Activated B cell treated with CpG ODN at 0.5 μM for 24 hours (primary cell): ENCODE measurements around the gene TBC1D9B. TPM values are rescaled to one million over a fixed set of nuclear protein-coding genes. Genes with fewer than 3 reads are reported as not detected.

Source experiments
- ATAC-seq: fragments of 200-7000 bp; cut with Tn5 transposase; one replicate; pipeline ENCODE4 v1.10.0; 2021; ENCODE audit warnings: low read depth, mild to moderate bottlenecking, moderate library complexity
- CTCF ChIA-PET: fragments of 350-600 bp; sonication (Branson Sonifier 250); formaldehyde crosslinking; loops from one replicate; lab custom pipeline; 2021; ENCODE audit warnings: antibody characterized with exemption; lab: Charles Lee
- POLR2A ChIA-PET: fragments of 350-600 bp; sonication (Branson Sonifier 250); formaldehyde crosslinking; loops from one replicate; lab custom pipeline; 2021; ENCODE audit warnings: antibody characterized with exemption; lab: Charles Lee
- DNase-seq: peaks from one replicate; pipeline ENCODE4 v3.0.0; 2022
- H3K27ac Mint-ChIP-seq: one replicate; pipeline ENCODE4 v1.8.0; 2020; ENCODE audit warnings: mixed read lengths
- H3K27me3 Mint-ChIP-seq: one replicate; pipeline ENCODE4 v1.8.0; 2021; ENCODE audit warnings: mixed read lengths
- H3K36me3 Mint-ChIP-seq: one replicate; pipeline ENCODE4 v1.8.0; 2021; ENCODE audit warnings: low read depth, mixed read lengths
- H3K4me1 Mint-ChIP-seq: one replicate; pipeline ENCODE4 v1.8.0; 2021; ENCODE audit warnings: mixed read lengths
- H3K4me3 Mint-ChIP-seq: one replicate; pipeline ENCODE4 v1.8.0; 2020; ENCODE audit warnings: mild to moderate bottlenecking, mixed read lengths
- H3K9me3 Mint-ChIP-seq: one replicate; pipeline ENCODE4 v1.8.0; 2020; ENCODE audit warnings: mixed read lengths
- intact Hi-C: fragments of 100-400 bp; cut with micrococcal nuclease; formaldehyde crosslinking; loops from one replicate; pipeline ENCODE4 v1.15.1; 2024
- total RNA-seq: library from RNA; stranded (reverse); gene quantifications from 2 replicates; pipeline ENCODE4 v1.2.3, GENCODE V29; 2022
- TF ChIP-seq, protein P1 (sequence below): fragments of 200-600 bp; IDR thresholded peaks from one replicate; pipeline ENCODE4 v1.8.0; 2022; ENCODE audit warnings: antibody characterized with exemption, mild to moderate bottlenecking

The TBC1D9B gene
- total RNA-seq, 1 donor from 2014 or later, result 117 TPM

DNA sequence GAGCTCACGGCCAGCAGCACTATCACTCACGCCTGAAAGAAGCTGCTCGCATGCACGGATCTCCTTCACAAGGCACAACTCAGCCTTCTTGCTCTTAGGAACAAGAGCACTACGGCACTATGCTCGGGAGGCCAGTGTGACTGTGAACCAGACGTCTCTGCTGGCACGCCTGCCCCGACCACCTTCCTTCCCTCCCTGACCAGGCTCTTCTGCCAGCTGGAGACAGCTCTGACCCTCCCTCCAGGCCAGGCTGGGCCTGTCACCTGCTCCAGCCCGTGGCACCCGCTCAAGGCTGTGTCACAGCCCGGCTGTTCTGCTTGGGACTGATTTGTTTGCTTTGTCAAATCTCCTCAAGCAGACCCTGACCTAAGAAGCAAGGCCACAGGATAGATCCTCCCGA is 7.0 kb downstream of the TBC1D9B start:
- ATAC-seq, result no peak
- Mint-ChIP-seq H3K27me3 (no peaks in the 10 kb centered on the region), H3K9me3 (no peaks in the 10 kb centered on the region), H3K36me3 (peaks cover 63% of the 10 kb centered on the region), H3K27ac (no peak overlapping the region), H3K4me1 (peaks cover 6% of the 10 kb centered on the region), H3K4me3 (no peak overlapping the region)
- ChIA-PET CTCF (no interaction called here), POLR2A (no interaction called here)
- no peak for DNase-seq
- intact Hi-C loops, result loop anchor here (10.0 kb wide), 1 partner anchor 206 kb away; the partner anchor contains the start of gene CANX
- TF ChIP-seq, protein P1, sequence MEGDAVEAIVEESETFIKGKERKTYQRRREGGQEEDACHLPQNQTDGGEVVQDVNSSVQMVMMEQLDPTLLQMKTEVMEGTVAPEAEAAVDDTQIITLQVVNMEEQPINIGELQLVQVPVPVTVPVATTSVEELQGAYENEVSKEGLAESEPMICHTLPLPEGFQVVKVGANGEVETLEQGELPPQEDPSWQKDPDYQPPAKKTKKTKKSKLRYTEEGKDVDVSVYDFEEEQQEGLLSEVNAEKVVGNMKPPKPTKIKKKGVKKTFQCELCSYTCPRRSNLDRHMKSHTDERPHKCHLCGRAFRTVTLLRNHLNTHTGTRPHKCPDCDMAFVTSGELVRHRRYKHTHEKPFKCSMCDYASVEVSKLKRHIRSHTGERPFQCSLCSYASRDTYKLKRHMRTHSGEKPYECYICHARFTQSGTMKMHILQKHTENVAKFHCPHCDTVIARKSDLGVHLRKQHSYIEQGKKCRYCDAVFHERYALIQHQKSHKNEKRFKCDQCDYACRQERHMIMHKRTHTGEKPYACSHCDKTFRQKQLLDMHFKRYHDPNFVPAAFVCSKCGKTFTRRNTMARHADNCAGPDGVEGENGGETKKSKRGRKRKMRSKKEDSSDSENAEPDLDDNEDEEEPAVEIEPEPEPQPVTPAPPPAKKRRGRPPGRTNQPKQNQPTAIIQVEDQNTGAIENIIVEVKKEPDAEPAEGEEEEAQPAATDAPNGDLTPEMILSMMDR, result no peak

DNA sequence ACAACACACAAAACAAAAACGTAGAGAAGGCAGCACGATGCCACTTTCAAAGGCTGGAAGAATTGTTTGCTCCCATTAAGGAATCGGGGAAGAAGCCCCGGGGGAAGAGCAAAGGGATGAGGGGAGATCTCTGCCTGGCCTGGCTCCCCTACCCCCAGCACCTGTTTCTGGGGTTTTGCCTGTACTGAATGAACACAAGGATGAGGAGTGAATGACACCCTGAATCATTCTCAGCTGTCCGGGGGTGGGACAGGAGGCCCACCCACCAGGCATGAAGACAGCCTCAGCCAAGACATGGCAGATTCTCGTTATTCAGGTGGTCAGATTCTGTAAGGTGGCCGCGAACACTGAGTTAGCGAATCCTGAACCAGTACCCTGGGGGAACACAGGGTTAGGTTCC is 7.5 kb downstream of the TBC1D9B start:
- Mint-ChIP-seq H3K4me3 (no peak overlapping the region), H3K9me3 (no peaks in the 10 kb centered on the region), H3K27me3 (no peaks in the 10 kb centered on the region), H3K36me3 (peaks cover 67% of the 10 kb centered on the region), H3K27ac (no peak overlapping the region), H3K4me1 (peaks cover 4% of the 10 kb centered on the region)
- POLR2A ChIA-PET, result interaction anchor here (0.5 kb wide), 1 partner anchor 147 kb away, joined by 11 read pairs; no protein-coding TSS in a partner anchor
- intact Hi-C loops, result loop anchor here (10.0 kb wide), 1 partner anchor 205 kb away; the partner anchor contains the start of gene CANX
- ATAC-seq (no peak), DNase-seq (no peak)
- TF ChIP-seq, protein P1, result no peak
- CTCF ChIA-PET, result interaction anchor here (0.9 kb wide), 1 partner anchor 75 kb away, joined by 3 read pairs; no protein-coding TSS in a partner anchor

DNA sequence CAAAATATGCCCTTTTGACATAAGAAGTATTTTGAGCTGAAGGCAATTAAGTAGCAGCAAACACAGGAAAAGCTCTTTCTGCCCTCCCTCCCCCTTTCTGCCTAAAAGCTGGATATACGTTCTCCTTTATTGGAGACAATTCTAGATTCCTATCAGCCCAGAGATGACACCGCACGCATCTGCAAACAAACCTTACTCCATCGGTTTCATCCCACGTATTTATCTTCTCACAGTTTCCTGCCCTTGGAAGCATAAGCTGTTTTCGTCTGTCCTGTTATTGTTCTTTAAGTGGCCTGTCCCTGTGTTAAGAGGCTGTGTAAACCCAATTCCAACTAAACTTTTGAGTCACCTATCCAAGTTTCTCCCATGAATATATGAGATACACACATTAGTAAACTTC is 11.8 kb downstream of the TBC1D9B start:
- CTCF ChIA-PET, result no interaction called here
- H3K36me3 Mint-ChIP-seq, result peaks cover 78% of the 10 kb centered on the region
- H3K4me3 Mint-ChIP-seq, result no peak overlapping the region
- H3K27me3 Mint-ChIP-seq, result no peaks in the 10 kb centered on the region
- H3K4me1 Mint-ChIP-seq, result no peaks in the 10 kb centered on the region
- TF ChIP-seq, protein P1, result no peak
- intact Hi-C loops, result no loop called here
- H3K9me3 Mint-ChIP-seq, result no peaks in the 10 kb centered on the region
- DNase-seq, result no peak
- H3K27ac Mint-ChIP-seq, result no peak overlapping the region
- no peak for ATAC-seq
- POLR2A ChIA-PET, result no interaction called here

DNA sequence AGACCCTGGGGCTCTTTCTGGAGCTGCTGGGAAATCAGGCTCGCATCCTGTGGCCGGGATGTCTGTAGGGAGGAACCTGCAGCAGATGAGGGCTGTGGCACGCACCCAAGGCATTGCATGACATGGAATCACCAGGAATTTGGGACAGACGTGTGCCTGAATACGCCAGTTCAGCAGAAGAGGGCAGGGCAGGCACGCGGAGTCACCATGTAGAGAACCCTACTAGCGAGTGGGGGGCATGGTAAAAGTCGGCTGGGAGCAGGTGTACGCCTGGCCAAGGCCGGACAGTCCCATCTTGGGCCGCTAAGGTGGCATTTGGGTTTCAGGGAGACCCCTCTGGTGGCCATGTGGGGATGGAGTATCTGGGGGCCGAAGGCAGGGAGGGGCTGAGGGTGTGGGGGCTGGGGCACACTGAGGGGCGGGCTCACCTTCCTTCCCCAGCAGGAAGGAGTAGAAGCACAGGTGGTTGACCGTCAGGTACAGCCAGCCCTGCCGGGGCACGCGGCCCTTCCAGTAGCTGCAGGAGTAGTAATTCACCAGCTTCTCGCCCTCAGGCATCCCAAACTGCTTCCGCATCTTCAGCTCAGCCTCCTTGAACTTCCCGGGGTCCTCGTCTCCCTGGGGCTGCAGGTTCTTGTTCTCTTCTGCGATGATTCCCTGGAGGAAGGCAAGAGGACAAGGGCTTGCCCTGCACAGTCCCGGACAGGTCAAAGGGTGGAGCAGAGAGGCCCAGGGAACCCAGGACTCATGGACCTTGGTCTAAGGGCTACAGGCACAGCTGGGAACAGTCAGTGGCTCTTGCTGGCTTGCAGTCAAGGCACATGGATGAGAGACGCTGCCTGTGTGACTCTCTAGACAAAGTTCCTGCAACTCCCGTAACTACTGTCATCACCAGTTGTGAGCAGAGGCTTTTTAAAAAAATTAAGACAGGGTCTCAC is 13.5 kb downstream of the TBC1D9B start:
- TF ChIP-seq, protein P1, result no peak
- Mint-ChIP-seq H3K4me1 (no peaks in the 10 kb centered on the region), H3K27me3 (no peaks in the 10 kb centered on the region), H3K9me3 (no peaks in the 10 kb centered on the region), H3K4me3 (no peak overlapping the region), H3K36me3 (peaks cover 78% of the 10 kb centered on the region), H3K27ac (no peak overlapping the region)
- ATAC-seq (no peak), DNase-seq (no peak)
- intact Hi-C loops, result no loop called here
- ChIA-PET POLR2A (no interaction called here), CTCF (no interaction called here)
